Dedifferentiated amniotic fluid mesenchymal stem cell (primary cell): Measurements from ENCODE around the gene DNAJA2.
A peak's percentile ranks its signal among the peaks of the same experiment; 100 is the strongest.
"Not testable (repeated sequence)": the region's sequence is repeated elsewhere in the genome, so short reads cannot be mapped to it uniquely, and the experiment has no call there.

Experiments
- DNase-seq: peaks from one replicate; pipeline ENCODE4 v3.0.0-alpha.2; 2016; ENCODE audit errors: extremely low spot score

The DNAJA2 gene

DNA sequence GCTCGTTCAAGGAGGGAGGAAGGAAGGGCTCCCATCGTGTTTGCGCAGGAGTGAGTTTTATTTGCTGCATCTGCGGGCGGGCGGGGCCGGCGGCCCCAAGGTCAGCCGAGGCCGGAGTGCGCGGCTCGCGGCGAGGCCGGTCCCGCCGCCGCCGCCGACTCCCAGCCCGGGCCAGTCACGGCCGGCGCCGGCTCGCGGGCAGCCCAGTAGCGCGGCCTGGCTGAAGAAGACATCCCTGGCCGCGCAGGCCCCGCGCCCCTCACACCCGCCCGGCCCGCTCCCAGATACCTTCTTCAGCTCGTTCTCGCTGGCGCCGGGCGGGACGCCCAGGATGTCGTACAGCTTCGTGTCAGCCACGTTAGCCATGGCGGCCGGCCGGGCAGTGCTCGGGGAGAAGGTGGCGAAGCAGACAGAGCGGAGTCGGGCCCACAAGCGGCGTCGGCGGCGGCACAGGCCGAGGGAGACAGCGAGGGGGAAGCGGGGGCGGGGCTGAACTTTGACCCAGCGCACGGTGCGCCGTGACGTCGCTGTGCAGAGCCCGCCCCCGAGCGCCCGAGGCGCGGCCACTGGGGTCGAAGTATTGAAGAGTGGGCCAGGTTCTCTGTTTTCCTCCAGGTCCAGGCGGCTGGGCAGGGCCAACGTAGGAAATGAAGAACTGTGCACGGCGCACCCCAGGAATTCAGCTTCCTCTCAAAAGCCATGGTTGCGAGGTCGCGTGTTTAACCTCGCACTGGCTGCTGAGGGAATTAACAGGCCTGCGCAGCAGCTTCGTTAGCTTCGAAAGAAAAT is at the start of gene DNAJA2:
TSS of gene DNAJA2 (minus strand) at position 468 of the 789 bp plus-strand sequence. CDS start at position 366, 102 bp downstream.
- peak; percentile 67 for DNase-seq

DNA sequence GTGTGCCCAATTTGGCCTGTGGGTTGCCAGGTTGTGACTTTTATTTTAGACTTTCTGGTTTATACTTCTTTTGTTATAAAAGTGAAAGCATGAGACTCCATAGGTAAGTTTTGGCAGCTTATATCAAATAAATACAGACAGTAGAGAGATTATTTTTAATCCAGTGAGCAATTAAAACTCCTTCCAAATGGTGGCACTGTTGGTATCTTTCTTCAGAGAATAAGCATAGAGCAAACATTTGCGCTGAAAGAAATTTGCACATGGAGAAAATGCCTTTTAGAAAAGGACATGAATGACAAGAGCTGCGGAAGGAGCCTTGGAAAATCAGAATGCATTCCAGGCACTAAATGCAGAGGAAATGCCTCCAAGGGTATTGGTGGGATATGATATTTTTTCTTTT is 46.1 kb upstream of the DNAJA2 start:
- no peak for DNase-seq

DNA sequence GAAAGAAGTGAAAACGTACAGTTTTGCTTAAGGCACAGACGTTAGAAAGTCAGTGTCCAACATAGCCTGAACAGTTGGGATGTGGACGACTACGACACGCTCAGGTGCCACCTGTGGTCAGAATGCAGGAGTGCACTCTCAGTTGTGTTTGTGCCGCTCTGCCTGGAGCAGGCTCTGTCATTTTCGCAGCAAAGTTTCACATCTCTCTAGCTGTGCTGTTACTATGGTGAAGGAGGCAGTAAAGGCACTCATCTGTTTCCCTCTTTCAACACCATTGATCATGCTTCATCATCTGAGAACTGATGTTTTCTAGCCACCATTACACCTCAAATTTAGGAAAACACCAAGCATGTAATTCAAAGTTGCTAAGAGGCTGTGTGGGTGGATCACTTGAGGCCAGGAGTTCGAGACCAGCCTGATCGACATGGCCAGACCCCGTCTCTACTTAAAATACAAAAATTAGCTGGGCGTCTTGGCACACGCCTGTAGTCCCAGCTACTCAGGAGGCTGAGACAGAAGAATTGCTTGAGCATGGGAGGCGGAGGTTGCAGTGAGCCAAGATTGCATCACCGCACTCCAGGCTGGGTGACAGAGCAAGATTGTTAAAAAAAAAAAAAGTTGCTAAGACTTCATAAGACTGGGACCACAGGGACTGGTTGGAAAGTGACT is 44.9 kb upstream of the DNAJA2 start:
- no peak for DNase-seq

DNA sequence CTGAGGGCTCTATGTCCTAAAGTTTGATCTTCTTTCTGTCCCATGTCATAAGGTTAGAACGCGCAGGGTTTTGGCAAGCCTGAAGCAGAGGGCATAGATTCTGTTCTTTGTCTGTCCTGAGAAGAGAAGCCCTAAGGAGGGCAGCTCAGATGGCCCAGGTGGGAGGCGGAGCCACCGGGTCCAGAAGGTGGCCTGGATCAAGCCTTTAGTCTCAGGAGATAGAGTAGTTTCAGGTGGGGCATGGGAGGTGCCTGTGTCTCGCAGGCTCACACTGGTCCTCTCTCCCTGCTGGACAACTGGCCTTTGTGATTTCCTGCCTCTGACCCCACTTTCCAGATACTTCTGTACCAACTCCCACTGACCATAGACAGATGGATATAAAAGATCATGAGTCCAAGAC is 44.2 kb upstream of the DNAJA2 start:
- no peak for DNase-seq

DNA sequence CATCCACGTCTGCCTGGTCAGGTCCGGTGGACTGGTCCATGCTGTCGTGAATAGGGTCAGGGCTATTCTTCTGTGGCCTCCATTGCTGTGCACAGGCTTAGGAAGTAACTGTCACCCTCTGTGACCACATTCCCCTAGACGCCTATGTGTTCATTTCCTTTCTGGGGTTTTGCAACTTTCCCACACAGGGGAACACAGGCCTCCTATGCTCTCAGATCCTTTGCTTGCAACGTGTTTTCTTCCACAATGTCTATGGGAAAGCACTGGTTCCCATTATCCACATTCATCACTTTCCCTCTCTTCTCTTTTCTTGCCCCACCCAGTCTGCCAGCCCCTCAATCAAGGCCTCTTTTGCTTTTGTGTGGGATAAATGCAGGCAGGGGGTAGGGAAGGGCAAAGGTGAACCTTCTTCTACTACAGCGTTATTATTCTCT is 43.2 kb upstream of the DNAJA2 start:
- DNase-seq, result no peak

DNA sequence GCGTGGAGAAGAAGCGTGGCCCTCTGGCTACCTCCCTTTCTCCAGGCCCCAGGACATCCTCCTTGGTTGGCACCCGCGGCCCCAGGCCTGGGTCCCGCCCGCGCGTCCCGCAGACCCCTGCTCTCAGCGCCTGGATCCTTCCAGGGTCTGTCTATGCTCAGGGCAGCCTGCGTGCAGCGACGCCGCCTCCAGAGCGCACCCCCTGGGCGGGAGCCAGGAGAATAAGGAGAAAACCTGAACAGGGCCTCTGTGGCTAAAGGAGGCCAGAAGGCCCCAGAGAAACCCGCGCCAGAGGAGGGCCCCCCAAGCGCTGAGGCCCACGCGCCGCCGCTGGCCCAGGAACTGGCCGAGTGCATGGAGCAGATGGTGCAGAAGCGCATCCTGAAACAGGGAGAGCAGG is 40.4 kb upstream of the DNAJA2 start:
- DNase-seq, result no peak

DNA sequence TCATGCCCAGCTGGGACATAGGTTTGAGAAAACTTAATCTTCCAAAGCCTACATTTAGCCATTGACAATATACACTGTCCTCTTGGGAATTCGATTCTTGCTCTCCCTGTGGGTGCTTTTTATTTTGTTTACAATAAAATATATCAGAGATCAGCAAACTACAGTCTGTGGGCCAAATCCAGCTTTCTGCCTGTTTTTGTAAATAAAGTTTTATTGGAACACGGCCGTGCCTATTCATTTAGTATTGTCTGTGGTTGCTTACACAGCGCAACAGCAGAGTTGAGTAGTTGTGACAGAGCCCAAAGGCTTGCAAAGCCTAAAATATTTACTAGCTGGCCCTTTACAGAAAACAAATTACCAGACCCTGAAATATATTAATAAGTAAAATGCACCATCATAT is 39.7 kb upstream of the DNAJA2 start:
- DNase-seq, result no peak

DNA sequence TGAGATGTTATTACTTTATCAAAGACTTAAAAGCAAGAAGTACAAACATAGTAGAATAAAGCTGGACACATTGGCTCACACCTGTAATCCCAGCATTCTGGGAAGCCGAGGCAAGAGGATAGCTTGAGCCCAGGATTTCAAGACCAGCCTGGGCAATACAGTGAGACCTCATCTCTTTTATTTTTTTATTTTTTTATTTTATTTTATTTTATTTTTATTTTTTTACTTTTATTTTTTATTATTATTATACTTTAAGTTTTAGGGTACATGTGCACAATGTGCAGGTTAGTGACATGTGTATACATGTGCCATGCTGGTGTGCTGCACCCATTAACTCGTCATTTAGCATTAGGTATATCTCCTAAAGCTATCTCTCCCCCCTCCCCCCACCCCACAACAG is 37.3 kb upstream of the DNAJA2 start:
- not testable (repeated sequence) for DNase-seq

DNA sequence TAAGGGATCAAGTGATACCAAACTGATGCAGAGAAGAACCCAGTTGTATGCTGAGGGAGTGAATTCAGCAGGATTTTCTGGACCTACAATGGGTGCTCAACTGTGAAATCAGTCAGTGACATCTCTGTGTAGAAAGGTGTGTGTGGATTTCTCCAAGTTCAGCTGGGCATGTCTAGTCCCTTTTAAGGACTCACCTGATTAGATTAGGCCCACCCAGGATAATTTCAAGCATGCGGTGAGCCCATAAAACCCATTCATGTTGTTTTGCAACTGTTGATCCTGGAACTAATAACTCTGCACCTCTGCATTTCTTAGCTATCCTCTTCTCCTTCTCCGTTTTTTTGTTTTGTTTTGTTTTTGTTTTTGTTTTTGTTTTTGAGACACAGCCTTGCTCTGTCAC is 35.1 kb upstream of the DNAJA2 start:
- no peak for DNase-seq

DNA sequence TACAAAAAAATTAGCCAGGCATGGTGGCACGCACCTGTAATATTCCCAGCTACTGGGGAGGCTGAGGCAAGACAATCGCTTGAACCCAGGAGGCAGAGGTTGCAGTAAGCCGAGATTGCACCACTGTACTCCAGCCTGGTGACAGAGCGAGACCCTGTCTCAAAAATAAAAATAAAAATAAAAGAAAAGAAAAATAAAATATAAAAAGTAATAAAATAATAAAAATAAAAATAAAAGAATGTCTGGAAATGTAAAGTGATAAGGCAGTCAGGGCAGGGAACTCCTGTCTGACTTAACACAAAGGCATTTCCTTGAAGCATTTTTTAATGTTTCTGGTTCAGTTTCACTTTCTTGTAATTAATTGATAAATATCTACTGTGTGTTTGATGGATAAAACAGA is 34.7 kb upstream of the DNAJA2 start:
- no peak for DNase-seq

DNA sequence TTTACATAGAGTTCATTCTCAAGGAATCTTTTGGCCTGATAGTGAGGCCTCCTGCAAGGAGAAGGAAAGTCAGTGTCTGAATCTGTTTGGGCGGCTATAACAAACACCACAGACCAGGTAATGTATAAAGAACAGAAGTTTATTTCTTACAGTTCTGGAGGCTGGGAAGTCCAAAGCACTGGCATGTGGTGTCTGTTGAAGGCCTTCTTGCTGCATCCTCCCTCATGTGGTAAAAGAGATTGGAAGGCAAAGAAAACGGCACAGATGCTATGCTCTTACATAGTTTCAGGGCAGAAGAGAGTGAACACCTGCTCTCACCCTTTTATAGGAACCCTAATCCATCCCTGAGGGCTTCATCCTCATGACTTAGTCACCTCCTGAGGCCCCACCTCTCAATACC is 31.2 kb upstream of the DNAJA2 start:
- no peak for DNase-seq

DNA sequence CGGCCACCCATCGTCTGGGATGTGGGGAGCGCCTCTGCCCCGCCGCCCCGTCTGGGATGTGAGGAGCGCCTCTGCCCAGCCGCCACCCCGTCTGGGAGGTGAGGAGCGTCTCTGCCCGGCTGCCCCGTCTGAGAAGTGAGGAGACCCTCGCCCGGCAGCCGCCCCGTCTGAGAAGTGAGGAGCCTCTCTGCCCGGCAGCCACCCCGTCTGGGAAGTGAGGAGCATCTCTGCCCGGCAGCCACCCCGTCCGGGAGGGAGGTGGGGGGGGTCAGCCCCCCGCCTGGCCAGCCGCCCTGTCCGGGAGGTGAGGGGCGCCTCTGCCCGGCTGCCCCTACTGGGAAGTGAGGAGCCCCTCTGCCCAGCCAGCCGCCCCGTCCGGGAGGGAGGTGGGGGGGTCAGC is 26.6 kb upstream of the DNAJA2 start:
- not testable (repeated sequence) for DNase-seq

DNA sequence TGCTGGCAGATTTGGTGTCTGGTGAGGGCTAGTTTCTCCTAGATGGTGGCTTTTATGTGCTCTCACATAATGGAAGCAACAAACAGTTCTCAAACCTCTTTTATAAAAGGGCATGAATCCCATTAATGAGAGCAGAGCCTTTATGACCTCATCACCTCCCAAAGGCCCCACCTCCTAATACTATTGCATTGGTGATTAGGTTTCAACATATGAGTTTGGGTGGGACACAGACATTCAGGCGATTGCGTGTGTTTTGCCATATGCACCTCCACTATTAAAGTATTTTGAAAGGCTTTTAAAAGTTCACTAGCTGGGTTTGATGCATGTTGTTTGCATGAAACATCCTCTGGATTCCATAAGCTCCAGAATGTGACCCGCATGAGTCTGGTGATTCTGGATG is 24.4 kb upstream of the DNAJA2 start:
- DNase-seq, result no peak

DNA sequence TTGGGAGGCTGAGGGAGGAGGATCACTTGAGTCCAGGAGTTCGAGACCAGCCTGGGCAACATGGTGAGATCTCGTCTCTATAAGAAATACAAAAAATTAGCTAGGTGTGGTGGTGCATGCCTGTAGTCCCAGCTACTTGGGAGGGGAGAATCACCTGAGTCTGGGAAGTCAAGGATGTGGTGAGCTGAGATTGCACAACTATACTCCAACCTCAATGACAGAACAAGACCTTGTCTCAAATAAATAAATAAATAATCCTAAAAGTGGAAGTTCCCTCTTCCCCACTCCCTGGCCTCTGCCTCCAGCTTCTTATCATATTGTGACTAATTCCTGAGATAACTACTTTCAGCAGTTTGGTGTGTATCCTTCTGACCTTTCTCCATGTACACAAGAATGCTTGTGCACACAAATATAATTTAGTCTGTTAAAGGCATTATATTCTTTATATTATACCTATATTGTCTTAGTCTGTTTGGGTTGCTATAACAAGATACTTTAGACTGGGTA is 23.5 kb upstream of the DNAJA2 start:
- DNase-seq, result no peak

DNA sequence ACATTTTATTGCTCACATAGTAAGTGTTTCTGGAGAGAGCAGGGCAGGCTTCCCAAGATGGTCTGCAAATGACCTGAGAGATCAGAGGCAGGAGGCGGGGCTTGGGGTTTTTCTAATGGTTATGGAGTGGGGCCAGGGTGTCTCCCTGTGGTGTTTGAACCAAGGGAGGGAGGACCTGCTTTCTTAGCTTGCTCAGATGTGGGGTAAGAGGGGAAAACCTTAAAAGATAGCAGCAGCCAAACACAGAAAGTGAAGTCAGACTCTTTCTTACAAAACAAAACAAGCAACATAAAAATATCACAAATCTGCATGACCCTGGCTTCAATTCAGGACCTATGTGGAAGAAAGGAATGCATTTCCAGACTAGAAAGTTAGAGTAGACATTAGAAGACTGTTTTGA is 22.9 kb upstream of the DNAJA2 start:
- DNase-seq, result no peak

DNA sequence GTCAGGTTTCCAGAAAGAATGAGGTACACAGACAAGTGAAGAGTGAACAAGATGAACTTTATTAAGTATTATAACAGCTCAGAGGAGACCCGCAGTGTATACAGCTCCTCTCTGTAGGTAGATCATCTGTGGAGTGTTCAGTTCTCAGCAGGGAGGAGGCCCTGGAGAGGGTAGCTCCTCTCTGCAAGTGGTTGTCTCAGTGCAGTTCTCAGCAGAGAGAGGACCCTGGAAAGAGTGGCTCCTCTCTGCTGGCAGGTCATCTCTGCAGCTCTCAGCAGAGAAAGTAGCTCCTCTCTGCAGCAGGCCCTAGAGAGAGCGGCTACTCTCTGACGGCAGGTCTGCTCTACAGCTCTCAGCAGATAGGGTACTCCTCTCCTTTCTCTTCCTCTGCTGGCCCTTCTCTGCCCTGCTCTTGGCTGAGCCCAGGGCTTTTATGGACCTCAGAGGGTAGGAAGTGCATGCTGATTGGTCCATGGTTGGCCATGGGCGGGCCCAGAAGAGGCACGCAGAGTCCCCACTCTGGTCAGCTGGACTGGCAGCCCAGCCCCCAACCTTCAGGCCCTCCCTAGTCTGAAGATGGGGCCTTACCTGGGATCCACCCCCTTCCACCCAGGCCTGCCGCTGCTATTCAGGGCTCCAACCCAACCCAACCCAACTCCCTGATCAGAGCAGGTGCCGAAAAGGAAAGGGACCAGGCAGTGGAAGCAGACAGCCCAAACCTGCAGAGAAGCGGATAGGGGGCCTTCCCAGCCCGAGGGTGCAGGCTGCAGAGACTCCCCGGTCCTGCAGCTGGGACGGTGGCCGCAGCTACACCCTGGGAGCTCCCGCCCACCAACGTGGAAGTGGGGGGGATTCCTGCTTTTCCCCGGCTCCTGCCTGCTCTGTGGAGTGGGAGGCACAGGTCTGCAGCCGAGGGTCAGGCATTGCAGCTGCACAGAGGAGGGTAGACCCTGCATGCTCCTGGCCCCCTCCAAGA is 18.5 kb upstream of the DNAJA2 start:
- DNase-seq, result no peak

DNA sequence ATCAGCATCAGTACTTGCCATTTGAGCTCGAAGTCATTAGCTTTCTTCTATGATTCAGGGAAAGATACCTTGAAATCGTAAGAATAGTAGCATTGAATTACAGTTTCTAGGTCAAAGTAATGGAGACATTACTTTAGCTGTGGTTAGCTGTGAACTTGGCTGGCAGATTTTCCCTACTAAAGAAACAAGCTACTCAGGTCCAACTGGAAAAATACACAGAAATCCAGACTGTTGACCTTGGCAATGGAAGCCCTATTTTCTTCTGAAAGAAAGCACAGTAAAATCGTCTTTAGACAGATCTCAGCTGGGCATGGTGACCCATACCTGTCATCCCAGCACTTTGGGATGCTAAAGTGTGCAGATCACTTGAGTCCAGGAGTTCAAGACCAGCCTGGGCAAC is 13.4 kb upstream of the DNAJA2 start:
- no peak for DNase-seq

DNA sequence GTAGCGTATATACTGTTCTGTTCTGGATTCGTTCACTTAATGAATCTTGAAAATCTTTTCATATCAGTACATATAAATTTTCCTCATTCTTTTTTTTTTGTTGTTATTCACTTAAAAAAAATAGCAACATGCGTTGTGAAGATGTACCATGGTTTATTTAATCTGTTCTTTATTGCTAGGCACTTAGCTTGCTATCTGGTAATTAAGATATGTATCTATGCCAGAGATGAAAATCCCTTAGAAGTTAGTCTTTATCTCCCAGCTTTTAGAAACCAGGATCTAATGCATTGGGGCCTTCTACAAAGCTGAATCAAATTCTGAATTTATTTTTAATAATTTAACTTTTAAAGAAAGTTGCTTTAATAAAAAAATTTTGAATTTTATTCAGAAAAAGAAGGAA is 13.0 kb upstream of the DNAJA2 start:
- no peak for DNase-seq

DNA sequence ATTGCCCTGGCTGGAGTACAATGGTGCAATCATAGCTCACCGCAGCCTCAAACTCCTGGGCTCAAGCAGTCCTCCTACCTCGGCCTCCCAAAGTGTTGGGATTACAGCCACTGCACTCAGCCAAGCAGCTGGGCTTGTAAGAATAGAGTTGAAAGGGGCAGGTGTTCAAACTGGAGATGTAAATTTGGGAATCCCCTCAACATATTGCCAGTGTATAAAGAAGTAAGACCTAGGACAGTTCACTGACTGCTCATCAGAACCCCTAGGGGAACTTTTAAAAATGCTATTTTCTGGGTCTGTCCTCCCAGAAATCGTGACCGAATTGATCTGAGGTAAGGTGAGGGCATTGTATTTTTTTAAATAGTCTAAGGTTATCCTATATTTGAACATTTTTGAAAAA is 8.9 kb upstream of the DNAJA2 start:
- no peak for DNase-seq

DNA sequence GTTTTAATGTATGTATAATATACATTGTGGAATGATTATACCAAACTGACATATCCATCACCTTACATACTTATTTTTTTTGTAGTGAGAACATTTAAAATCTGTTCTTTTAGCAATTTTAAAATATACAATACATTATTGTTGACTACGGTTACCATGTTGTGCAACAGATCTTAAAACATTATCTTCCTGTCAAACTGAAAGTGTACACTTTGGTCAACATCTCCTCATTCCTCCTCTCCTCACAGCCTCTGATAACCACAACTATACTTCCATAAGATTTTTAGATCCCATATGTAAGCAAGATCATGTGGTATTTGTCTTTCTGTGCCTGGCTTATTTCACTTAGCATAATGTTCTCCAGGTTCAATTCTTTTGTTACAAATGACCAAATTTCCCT is 7.5 kb upstream of the DNAJA2 start:
- no peak for DNase-seq

DNA sequence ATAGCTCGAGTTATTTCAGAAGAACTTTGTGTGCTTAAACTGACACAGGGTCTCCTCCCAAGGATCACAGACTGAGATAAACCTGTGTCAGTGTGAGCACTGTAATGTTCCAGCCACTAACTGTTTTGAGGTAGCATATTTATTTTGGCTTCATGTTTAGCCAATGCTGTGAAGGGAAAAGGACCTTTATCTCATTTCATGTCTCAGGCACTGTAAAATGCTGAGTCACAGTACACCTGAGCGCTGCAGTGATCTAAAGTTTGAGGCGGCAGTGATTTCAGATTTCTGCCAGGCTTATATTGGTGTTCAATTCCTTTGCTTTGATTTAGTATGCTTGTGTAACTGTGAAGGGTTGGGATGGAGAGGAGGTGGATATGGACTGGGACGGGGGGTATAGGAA is 3.1 kb upstream of the DNAJA2 start:
- no peak for DNase-seq

DNA sequence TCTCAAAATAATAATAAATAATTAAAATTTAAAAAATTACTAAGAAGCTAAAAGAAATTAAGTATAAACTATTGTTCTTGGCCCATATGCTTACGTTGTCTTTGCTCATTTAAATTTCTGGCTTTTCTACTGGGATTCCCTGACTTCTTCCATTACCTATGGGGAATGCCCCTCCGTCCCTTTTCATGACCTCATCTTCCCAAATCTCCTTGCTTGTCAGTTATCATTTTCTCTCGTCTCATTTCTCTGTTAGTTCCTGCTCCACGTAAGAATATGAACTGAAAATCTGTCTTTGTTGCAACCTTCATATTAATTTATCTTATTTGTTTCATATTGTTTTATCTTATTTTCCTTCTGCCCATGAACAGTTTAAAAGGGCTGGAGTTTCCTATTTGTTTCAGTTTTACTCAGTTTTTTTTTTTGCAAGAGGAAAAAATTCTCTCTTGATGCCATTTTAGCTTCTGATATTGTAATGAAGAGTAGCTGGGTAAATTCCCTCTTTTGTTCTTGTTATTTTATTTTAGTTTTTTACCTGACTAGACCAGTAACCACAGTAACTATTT is 2.5 kb upstream of the DNAJA2 start:
- no peak for DNase-seq
